GM21737 (cell line): ENCODE data around the gene MYO3B.
"Not testable (repeated sequence)": the region's sequence is repeated elsewhere in the genome, so short reads cannot be mapped to it uniquely, and the experiment has no call there.

Experiments
- ATAC-seq: cut with Tn5 transposase; IDR thresholded peaks from one replicate; pipeline ENCODE4 v1.9.1; 2021; ENCODE audit warnings: mild to moderate bottlenecking, moderate library complexity; ENCODE audit not compliant: unreplicated experiment

The MYO3B gene

GRCh38 chr2:170535552-170535951 is 357.6 kb downstream of the MYO3B start:
- no peak for ATAC-seq

- no peak for ATAC-seq
Measured at GRCh38 chr2:170544817-170545216, 366.9 kb downstream of the MYO3B start.

- ATAC-seq = no peak
Measured at GRCh38 chr2:170548304-170548703, 370.4 kb downstream of the MYO3B start.

- ATAC-seq = no peak
Measured at GRCh38 chr2:170550501-170550900, 372.6 kb downstream of the MYO3B start.

- not testable (repeated sequence) for ATAC-seq
Measured at GRCh38 chr2:170551899-170552298, 374.0 kb downstream of the MYO3B start.

- no peak for ATAC-seq
Measured at GRCh38 chr2:170553748-170554147, 375.8 kb downstream of the MYO3B start.

GRCh38 chr2:170554278-170554955 is 376.5 kb downstream of the MYO3B start:
- ATAC-seq = no peak

- ATAC-seq = no peak
Measured at GRCh38 chr2:170562928-170563327, 385.0 kb downstream of the MYO3B start.

GRCh38 chr2:170563401-170563800 is 385.5 kb downstream of the MYO3B start:
- ATAC-seq = no peak

- no peak for ATAC-seq
Measured at GRCh38 chr2:170566138-170566537, 388.2 kb downstream of the MYO3B start.

GRCh38 chr2:170567429-170567828 is 389.5 kb downstream of the MYO3B start:
- ATAC-seq = no peak

GRCh38 chr2:170568511-170568910 is 390.6 kb downstream of the MYO3B start:
- no peak for ATAC-seq

- ATAC-seq = no peak
Measured at GRCh38 chr2:170571612-170572011, 393.7 kb downstream of the MYO3B start.

- ATAC-seq = no peak
Measured at GRCh38 chr2:170573671-170574070, 395.7 kb downstream of the MYO3B start.

- ATAC-seq = no peak
Measured at GRCh38 chr2:170576296-170576695, 398.3 kb downstream of the MYO3B start.

GRCh38 chr2:170577356-170577755 is 399.4 kb downstream of the MYO3B start:
- no peak for ATAC-seq

GRCh38 chr2:170578606-170579005 is 400.7 kb downstream of the MYO3B start:
- no peak for ATAC-seq

- no peak for ATAC-seq
Measured at GRCh38 chr2:170579511-170579910, 401.6 kb downstream of the MYO3B start.

- ATAC-seq = no peak
Measured at GRCh38 chr2:170582313-170582712, 404.4 kb downstream of the MYO3B start.

- ATAC-seq = no peak
Measured at GRCh38 chr2:170582751-170583463, 405.0 kb downstream of the MYO3B start.

GRCh38 chr2:170585067-170585466 is 407.1 kb downstream of the MYO3B start:
- no peak for ATAC-seq

- ATAC-seq = no peak
Measured at GRCh38 chr2:170586571-170587095, 408.7 kb downstream of the MYO3B start.
